B cell (primary cell): ENCODE measurements around the gene MPDU1. TPM values are rescaled to one million over a fixed set of nuclear protein-coding genes. Genes with fewer than 3 reads are reported as not detected.

Experiments used
- ATAC-seq: fragments of 200-7000 bp; cut with Tn5 transposase; one replicate; pipeline ENCODE4 v1.10.0; 2021; ENCODE audit warnings: low read depth, mild to moderate bottlenecking, moderate number of reproducible peaks, moderate library complexity
- CTCF ChIA-PET: fragments of 350-600 bp; sonication (Branson Sonifier 250); formaldehyde crosslinking; loops from one replicate; lab custom pipeline; 2021; ENCODE audit warnings: antibody characterized with exemption, inconsistent platforms; lab: Charles Lee
- POLR2A ChIA-PET: fragments of 350-600 bp; sonication (Branson Sonifier 250); formaldehyde crosslinking; loops from one replicate; lab custom pipeline; 2021; ENCODE audit warnings: antibody characterized with exemption; lab: Charles Lee
- DNase-seq: peaks from one replicate; pipeline ENCODE4 v3.0.0; 2013
- H2AFZ ChIP-seq: 2 replicates; pipeline ENCODE4 v1.6.1; 2012; ENCODE audit warnings: mild to moderate bottlenecking, low read depth, low read length; ENCODE audit not compliant: insufficient read depth, poor library complexity, severe bottlenecking
- H3K27ac ChIP-seq, 2 donors: 1 replicate in 1 of 2; 2 replicates in 1 of 2; pipeline ENCODE4 v1.5.1; 2012 to 2013; ENCODE audit warnings: low read length in 2 of 2, mild to moderate bottlenecking in 2 of 2, moderate library complexity in 1 of 2
- H3K27me3 ChIP-seq, 4 experiments: fragments of 200-600 bp in 1 of 4; sonication (generic) in 1 of 4; replicated peaks in 1 of 4; 1 replicate in 2 of 4; 2 replicates in 2 of 4; pipeline versions ENCODE4 v1.6.1 to v1.7.0; 2013 to 2016; ENCODE audit warnings: low read length in 3 of 4, mild to moderate bottlenecking in 2 of 4, mixed read lengths in 1 of 4, moderate library complexity in 1 of 4; ENCODE audit not compliant: insufficient read depth in 4 of 4, control insufficient read depth in 3 of 4; ENCODE audit errors: control extremely low read depth in 1 of 4
- H3K36me3 ChIP-seq, 2 experiments: replicated peaks in 1 of 2; 1 replicate in 1 of 2; 2 replicates in 1 of 2; pipeline versions ENCODE4 v1.6.1 to v1.7.1; 2013; ENCODE audit warnings: low read length in 1 of 2; ENCODE audit not compliant: insufficient read depth in 2 of 2, control insufficient read depth in 1 of 2; ENCODE audit errors: control extremely low read depth in 1 of 2, extremely low read depth in 1 of 2
- H3K4me1 ChIP-seq, 2 donors: fragments of 200-600 bp in 1 of 2; sonication (generic) in 1 of 2; 1 replicate in 1 of 2; 2 replicates in 1 of 2; pipeline versions ENCODE4 v1.5.1 to v1.6.1; 2013 to 2017; ENCODE audit warnings: low read length in 2 of 2; ENCODE audit not compliant: control insufficient read depth in 2 of 2, insufficient read depth in 2 of 2
- H3K4me2 ChIP-seq: replicated peaks from 2 replicates; pipeline ENCODE3; 2012; ENCODE audit warnings: mild to moderate bottlenecking, low read depth, low read length; ENCODE audit not compliant: poor library complexity, severe bottlenecking
- H3K4me3 ChIP-seq, 5 experiments: fragments of 200-600 bp in 1 of 5; sonication (generic) in 1 of 5; 1 replicate in 3 of 5; 2 replicates in 2 of 5; pipeline versions ENCODE4 v1.5.1 to v1.7.0; 2011 to 2016; ENCODE audit warnings: low read length in 4 of 5, mild to moderate bottlenecking in 4 of 5, low read depth in 2 of 5, control low read depth in 1 of 5, moderate library complexity in 1 of 5; ENCODE audit not compliant: insufficient read depth in 1 of 5; ENCODE audit errors: control extremely low read depth in 1 of 5, extremely low read depth in 1 of 5
- H3K79me2 ChIP-seq: fragments of 200-600 bp; sonication (generic); one replicate; pipeline ENCODE4 v1.6.0; 2016; ENCODE audit warnings: low read length; ENCODE audit not compliant: control insufficient read depth, insufficient read depth
- H3K9ac ChIP-seq: fragments of 200-600 bp; sonication (generic); 2 replicates; pipeline ENCODE4 v1.6.1; 2017; ENCODE audit warnings: mild to moderate bottlenecking, low read length, moderate library complexity
- H3K9me3 ChIP-seq, 3 donors: one replicate each; pipeline versions ENCODE4 v1.6.1 to v1.7.1; 2013; ENCODE audit warnings: low read length in 2 of 3; ENCODE audit not compliant: control insufficient read depth in 2 of 3, insufficient read depth in 1 of 3; ENCODE audit errors: control extremely low read depth in 1 of 3
- H4K20me1 ChIP-seq: 2 replicates; pipeline ENCODE4 v1.6.0; 2012; ENCODE audit warnings: mild to moderate bottlenecking, low read length; ENCODE audit not compliant: insufficient read depth, control insufficient read depth, poor library complexity, severe bottlenecking
- H3K27ac Mint-ChIP-seq: one replicate; pipeline ENCODE4 v1.8.0; 2021; ENCODE audit warnings: mixed read lengths
- H3K27me3 Mint-ChIP-seq: one replicate; pipeline ENCODE4 v1.8.0; 2021; ENCODE audit warnings: mixed read lengths
- H3K4me1 Mint-ChIP-seq: one replicate; pipeline ENCODE4 v1.8.0; 2021; ENCODE audit warnings: mixed read lengths
- H3K4me3 Mint-ChIP-seq: one replicate; pipeline ENCODE4 v1.8.0; 2021; ENCODE audit warnings: mixed read lengths
- H3K9me3 Mint-ChIP-seq: one replicate; pipeline ENCODE4 v1.8.0; 2022; ENCODE audit warnings: mixed read lengths; ENCODE audit not compliant: insufficient read depth
- EZH2 ChIP-seq: IDR thresholded peaks from 2 replicates; pipeline ENCODE4 v1.6.1; 2012; ENCODE audit warnings: borderline replicate concordance, low read depth, mild to moderate bottlenecking, moderate library complexity, low read length; ENCODE audit not compliant: insufficient read depth, poor library complexity, severe bottlenecking
- WGBS: methylation state at CpG from one replicate; pipeline ENCODE4 v1.1.5; 2013; ENCODE audit warnings: missing lambda C conversion rate; ENCODE audit not compliant: insufficient coverage; 5-methylcytosine and 5-hydroxymethylcytosine counted together
- intact Hi-C: fragments of 100-400 bp; cut with micrococcal nuclease; formaldehyde crosslinking; loops from one replicate; pipeline ENCODE4 v1.10.0; 2022
- polyA plus RNA-seq: library from polyadenylated mRNA; depleted of rRNA; stranded (reverse); fragments of >200 nt; gene quantifications from 2 replicates; pipeline ENCODE4 v1.2.3, GENCODE V29; 2012
- total RNA-seq, 2 donors: library from RNA; stranded (reverse); fragments of 120-200 nt in 1 of 2; gene quantifications; 1 replicate in 1 of 2; 2 replicates in 1 of 2; pipeline versions ENCODE4 v1.2.3 to v1.2.4, GENCODE V29; 2013 to 2022
- TF ChIP-seq, protein P1 (sequence below): fragments of 200-600 bp; IDR thresholded peaks from one replicate; pipeline ENCODE4 v1.8.0; 2022; ENCODE audit warnings: antibody characterized with exemption, mild to moderate bottlenecking

MPDU1 gene
- total and polyA plus RNA-seq, 2 donors (not counting 1 experiment from before 2014, with no cell fraction given): 31.7 to 51.5 TPM

DNA sequence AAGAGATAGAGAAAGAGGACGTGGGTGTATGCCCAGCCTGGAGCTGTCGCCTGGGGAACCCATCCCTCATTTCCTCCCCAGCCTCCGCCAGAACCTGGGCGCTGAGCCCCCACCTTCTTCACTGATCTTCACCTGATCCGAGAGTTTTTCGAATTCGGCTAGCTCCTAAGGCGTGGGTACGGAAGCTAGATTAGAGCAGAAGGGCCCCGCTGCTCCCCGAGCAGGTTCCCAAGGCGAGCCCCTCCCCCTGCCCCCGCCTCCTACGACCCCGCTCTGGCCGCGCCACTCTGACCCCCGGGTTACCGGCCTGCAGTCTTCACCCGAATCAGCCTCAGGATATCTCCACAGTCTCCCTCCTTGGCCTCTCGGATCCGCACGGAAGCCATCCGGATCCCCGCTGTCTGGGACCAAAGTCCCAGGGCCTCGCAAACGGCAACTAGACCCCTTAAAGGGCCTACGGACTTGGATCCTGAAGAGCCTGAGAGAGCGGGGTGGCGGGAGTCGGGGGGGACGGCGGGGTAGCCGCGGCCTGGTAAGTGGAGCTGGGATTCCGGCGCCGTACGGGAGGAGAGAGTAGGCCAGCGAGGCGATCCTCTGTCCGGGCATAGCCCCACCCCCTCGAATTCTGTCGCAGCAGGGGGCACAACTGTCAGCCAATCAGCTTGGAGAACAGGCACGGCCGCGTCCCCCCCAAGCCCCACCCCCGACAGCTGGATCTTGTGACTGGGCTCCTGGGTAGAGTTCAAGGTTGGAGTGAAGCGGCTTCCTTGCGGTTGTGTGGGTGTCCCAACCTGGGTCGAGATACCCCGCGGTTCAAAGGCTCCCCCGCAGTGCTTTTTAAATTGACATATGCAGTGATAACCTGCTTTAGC, 43.8 kb downstream of the MPDU1 start, which contains the start of gene SAT2:
Gene SAT2 (minus strand): TSS at position 572 of the 872 bp plus-strand sequence. CDS start 186 bp downstream, at position 386.
- POLR2A ChIA-PET: interaction anchor here (0.6 to 2.0 kb wide), 12 partner anchors 13 to 541 kb away, joined by 3 to 18 read pairs (median 4); partner anchors contain the start of genes ATP1B2, CTDNEP1, ELP5 and FXR2
- H3K4me1 Mint-ChIP-seq: peaks cover 17% of the 10 kb centered on the region
- intact Hi-C loops: loop anchor here (1.0 kb wide), 3 partner anchors 12 to 59 kb away; partner anchors contain the start of gene ATP1B2
- no peaks in the 10 kb centered on the region for H3K36me3 ChIP-seq
- peak within 1 kb of the TSS; percentile 79 to 88 for H3K27ac ChIP-seq
- peaks cover 11% of the 10 kb centered on the region for H3K79me2 ChIP-seq
- H3K4me3 Mint-ChIP-seq: peak within 1 kb of the TSS; percentile 93
- H3K4me2 ChIP-seq: peak within 1 kb of the TSS; percentile 85
- CTCF ChIA-PET: interaction anchor here (0.6 to 2.4 kb wide), 8 partner anchors 10 to 672 kb away, joined by 3 to 29 read pairs (median 4); partner anchors contain the start of genes FXR2, TP53 and WRAP53
- TF ChIP-seq EZH2: no peak
- TF ChIP-seq, protein P1, sequence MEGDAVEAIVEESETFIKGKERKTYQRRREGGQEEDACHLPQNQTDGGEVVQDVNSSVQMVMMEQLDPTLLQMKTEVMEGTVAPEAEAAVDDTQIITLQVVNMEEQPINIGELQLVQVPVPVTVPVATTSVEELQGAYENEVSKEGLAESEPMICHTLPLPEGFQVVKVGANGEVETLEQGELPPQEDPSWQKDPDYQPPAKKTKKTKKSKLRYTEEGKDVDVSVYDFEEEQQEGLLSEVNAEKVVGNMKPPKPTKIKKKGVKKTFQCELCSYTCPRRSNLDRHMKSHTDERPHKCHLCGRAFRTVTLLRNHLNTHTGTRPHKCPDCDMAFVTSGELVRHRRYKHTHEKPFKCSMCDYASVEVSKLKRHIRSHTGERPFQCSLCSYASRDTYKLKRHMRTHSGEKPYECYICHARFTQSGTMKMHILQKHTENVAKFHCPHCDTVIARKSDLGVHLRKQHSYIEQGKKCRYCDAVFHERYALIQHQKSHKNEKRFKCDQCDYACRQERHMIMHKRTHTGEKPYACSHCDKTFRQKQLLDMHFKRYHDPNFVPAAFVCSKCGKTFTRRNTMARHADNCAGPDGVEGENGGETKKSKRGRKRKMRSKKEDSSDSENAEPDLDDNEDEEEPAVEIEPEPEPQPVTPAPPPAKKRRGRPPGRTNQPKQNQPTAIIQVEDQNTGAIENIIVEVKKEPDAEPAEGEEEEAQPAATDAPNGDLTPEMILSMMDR: no peak
- H4K20me1 ChIP-seq: no peaks in the 10 kb centered on the region
- WGBS: under 1% methylated on average over 47 of the region's 54 CpGs
- H3K4me1 ChIP-seq: peaks cover 6 to 14% of the 10 kb centered on the region in 2 donors
- H3K27ac Mint-ChIP-seq: peak within 1 kb of the TSS; percentile 92
- DNase-seq (peak; percentile 92), ATAC-seq (peak; percentile 99)
- no peaks in the 10 kb centered on the region for H3K9me3 ChIP-seq
- H3K9ac ChIP-seq: peak within 1 kb of the TSS; percentile 96
- H3K4me3 ChIP-seq: peak within 1 kb of the TSS; percentile 55 to 97 (median 89)
- H2AFZ ChIP-seq: peak within 1 kb of the TSS; percentile 89
- H3K27me3 Mint-ChIP-seq: no peaks in the 10 kb centered on the region
- H3K9me3 Mint-ChIP-seq: no peaks in the 10 kb centered on the region
- no peaks in the 10 kb centered on the region for H3K27me3 ChIP-seq
